Body of pancreas (tissue), 4 donors: ENCODE measurements around the gene IL2RA.

Experiments used
- POLR2A ChIP-seq, 3 donors: fragments of 450-650 bp; IDR thresholded peaks; one replicate each; pipeline ENCODE4 v1.6.1; 2016; ENCODE audit warnings: antibody characterized with exemption in 3 of 3, mild to moderate bottlenecking in 2 of 3
- TF ChIP-seq, protein P1 (sequence below), 7 experiments: fragments of 450-650 bp in 4 of 7; fragments of 200-600 bp in 3 of 7; sonication (generic) in 3 of 7; IDR thresholded peaks; one replicate each; pipeline ENCODE4 v1.5.1; 2016 to 2019; ENCODE audit warnings: antibody characterized with exemption in 7 of 7

DNA sequence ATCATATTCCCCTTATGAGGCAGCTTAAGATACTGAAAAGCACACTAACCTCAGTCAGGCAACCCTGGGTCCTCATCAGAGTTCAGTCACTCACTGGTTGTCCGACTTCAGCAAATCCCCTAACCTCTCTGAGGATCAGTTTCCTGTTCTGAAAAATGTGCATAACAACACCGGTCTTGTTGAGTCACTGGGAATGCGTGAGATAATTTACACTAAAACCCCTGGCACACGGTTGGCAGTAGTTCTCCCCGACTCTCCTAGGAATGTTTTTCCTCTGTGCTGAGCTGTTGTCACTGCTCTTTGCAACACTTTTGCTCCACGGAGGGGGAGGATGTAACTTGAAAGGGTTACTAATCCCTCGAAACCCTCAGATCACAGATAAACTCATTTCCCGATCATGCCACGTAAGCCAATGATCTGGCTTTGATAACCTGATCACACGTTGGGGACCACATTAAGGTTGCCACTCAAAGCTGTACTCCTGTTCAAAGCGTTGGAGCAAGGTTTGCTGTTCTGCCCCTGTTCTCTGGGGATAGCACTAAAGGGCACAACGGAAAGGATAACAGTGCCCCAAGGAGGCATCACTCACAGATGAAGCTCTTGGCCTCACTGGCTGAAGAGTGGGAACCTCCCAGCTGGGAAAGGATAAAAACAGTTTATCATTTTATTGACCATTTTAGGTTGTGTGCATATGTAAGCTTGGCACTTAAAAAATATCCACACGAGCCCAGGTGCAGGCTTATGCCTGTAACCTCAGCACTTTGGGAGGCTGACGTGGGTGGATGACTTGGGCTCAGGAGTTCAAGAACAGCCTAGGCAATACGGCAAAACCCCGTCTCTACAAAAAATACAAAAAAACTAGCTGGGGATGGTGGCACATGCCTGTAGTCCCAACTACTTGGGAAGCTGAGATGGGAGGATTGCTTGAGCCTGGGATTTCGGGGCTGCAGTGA lies 21.6 kb upstream of the IL2RA start:
- no peak for TF ChIP-seq POLR2A (IDR thresholded peaks at IDR 0.05)
- TF ChIP-seq, protein P1, sequence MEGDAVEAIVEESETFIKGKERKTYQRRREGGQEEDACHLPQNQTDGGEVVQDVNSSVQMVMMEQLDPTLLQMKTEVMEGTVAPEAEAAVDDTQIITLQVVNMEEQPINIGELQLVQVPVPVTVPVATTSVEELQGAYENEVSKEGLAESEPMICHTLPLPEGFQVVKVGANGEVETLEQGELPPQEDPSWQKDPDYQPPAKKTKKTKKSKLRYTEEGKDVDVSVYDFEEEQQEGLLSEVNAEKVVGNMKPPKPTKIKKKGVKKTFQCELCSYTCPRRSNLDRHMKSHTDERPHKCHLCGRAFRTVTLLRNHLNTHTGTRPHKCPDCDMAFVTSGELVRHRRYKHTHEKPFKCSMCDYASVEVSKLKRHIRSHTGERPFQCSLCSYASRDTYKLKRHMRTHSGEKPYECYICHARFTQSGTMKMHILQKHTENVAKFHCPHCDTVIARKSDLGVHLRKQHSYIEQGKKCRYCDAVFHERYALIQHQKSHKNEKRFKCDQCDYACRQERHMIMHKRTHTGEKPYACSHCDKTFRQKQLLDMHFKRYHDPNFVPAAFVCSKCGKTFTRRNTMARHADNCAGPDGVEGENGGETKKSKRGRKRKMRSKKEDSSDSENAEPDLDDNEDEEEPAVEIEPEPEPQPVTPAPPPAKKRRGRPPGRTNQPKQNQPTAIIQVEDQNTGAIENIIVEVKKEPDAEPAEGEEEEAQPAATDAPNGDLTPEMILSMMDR (IDR thresholded peaks at IDR 0.05): no peak
